ENCODE results near the gene ARHGEF10L. TPM values are rescaled to one million over a fixed set of nuclear protein-coding genes. Genes with fewer than 3 reads are reported as not detected.

ARHGEF10L gene
- total RNA-seq, 2 experiments from 2014 or later, result not detected

- Mint-ChIP-seq H3K27me3 (peaks cover under 1% of the 10 kb centered on the region), H3K4me3 (no peak overlapping the region), H3K4me1 (ENCODE audit: low read depth) (no peaks in the 10 kb centered on the region), H3K36me3 (ENCODE audit: low read depth) (no peaks in the 10 kb centered on the region), H3K9me3 (no peaks in the 10 kb centered on the region), H3K27ac (no peak overlapping the region)
- ChIA-PET CTCF (no interaction called here), POLR2A (no interaction called here)
- no peak for ATAC-seq
- no peak for TF ChIP-seq CTCF (IDR thresholded peaks at IDR 0.05)
- intact Hi-C loops (cut with micrococcal nuclease), result no loop called here
- DNase-seq, result no peak
Observed at GRCh38 chr1:17557986-17558385, 18.5 kb downstream of the ARHGEF10L start.

GRCh38 chr1:17558541-17558940 is 19.0 kb downstream of the ARHGEF10L start:
- POLR2A ChIA-PET, result no interaction called here
- Mint-ChIP-seq H3K9me3 (no peaks in the 10 kb centered on the region), H3K4me1 (ENCODE audit: low read depth) (no peaks in the 10 kb centered on the region), H3K4me3 (no peak overlapping the region), H3K27me3 (no peaks in the 10 kb centered on the region), H3K27ac (no peak overlapping the region), H3K36me3 (ENCODE audit: low read depth) (no peaks in the 10 kb centered on the region)
- no peak for DNase-seq
- intact Hi-C loops (cut with micrococcal nuclease), result no loop called here
- CTCF ChIA-PET, result no interaction called here
- TF ChIP-seq CTCF (IDR thresholded peaks at IDR 0.05), result no peak
- no peak for ATAC-seq

DNA sequence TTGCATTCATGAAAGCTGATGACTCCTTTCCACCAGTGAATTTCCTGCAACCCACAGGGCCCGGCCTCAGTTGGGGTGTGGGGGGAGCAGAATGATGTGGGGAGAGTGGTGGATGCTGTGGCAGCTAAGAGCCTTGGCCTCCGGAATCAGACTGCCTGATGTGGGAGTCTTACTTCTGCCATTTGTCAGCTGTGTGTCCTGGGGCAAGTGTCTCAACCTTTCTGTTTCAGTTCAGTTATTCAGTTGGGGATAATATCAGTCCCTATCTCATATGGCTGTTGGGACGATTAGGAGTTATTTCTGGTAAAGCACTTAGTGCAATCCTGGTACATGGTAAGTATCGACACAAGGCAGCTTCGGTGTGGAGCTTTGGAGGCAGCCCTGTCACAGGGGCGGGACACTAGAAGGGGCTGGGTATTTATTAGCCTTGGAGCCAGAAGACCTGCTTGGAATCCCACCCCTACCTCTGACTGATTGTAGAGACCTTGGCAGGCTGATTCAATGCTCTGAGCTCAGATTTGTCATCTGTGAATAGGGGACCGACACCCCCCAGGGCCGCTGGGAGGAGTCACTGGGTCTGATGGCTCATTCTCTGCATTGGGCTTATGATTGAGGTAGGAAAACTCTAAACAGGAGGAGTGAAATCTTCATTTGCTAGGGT is 19.6 kb downstream of the ARHGEF10L start:
- ChIA-PET POLR2A (no interaction called here), CTCF (no interaction called here)
- Mint-ChIP-seq H3K36me3 (ENCODE audit: low read depth) (no peaks in the 10 kb centered on the region), H3K27ac (no peak overlapping the region), H3K9me3 (no peaks in the 10 kb centered on the region), H3K27me3 (no peaks in the 10 kb centered on the region), H3K4me1 (ENCODE audit: low read depth) (no peaks in the 10 kb centered on the region), H3K4me3 (no peak overlapping the region)
- intact Hi-C loops (cut with micrococcal nuclease), result no loop called here
- TF ChIP-seq CTCF (IDR thresholded peaks at IDR 0.05), result no peak
- ATAC-seq (no peak), DNase-seq (no peak)

- Mint-ChIP-seq H3K36me3 (ENCODE audit: low read depth) (no peaks in the 10 kb centered on the region), H3K9me3 (no peaks in the 10 kb centered on the region), H3K27ac (no peak overlapping the region), H3K27me3 (no peaks in the 10 kb centered on the region), H3K4me3 (no peak overlapping the region), H3K4me1 (ENCODE audit: low read depth) (no peaks in the 10 kb centered on the region)
- no peak for TF ChIP-seq CTCF (IDR thresholded peaks at IDR 0.05)
- ChIA-PET POLR2A (no interaction called here), CTCF (no interaction called here)
- intact Hi-C loops (cut with micrococcal nuclease), result no loop called here
- ATAC-seq (no peak), DNase-seq (no peak)
Observed at GRCh38 chr1:17559615-17560419, 20.3 kb downstream of the ARHGEF10L start.

- no peaks in the 10 kb centered on the region for H3K36me3 Mint-ChIP-seq (ENCODE audit: low read depth)
- no peak overlapping the region for H3K4me3 Mint-ChIP-seq
- no peak for TF ChIP-seq CTCF (IDR thresholded peaks at IDR 0.05)
- H3K27ac Mint-ChIP-seq, result no peak overlapping the region
- H3K9me3 Mint-ChIP-seq, result no peaks in the 10 kb centered on the region
- H3K27me3 Mint-ChIP-seq, result no peaks in the 10 kb centered on the region
- ChIA-PET POLR2A (no interaction called here), CTCF (no interaction called here)
- ATAC-seq, result no peak
- intact Hi-C loops (cut with micrococcal nuclease), result no loop called here
- no peak for DNase-seq
- H3K4me1 Mint-ChIP-seq (ENCODE audit: low read depth), result no peaks in the 10 kb centered on the region
Observed at GRCh38 chr1:17561247-17561548, 21.7 kb downstream of the ARHGEF10L start.

Measured in activated CD8-positive, alpha-beta T cell treated with anti-CD3 and anti-CD28 coated beads for 36 hours (primary cell).